Measurements from ENCODE around the gene SERPINE2. TPM values are rescaled to one million over a fixed set of nuclear protein-coding genes. Genes with fewer than 3 reads are reported as not detected.

The SERPINE2 gene
- total and polyA plus RNA-seq, 2 donors (not counting 3 experiments of a cell fraction or from before 2014, with no cell fraction given) = 4.0 to 8.8 TPM

GRCh38 chr2:223980397-223980735 is 58.7 kb downstream of the SERPINE2 start:
- dilution Hi-C loops (cut with MboI; ENCODE audit: extremely low pct_ligation_motif_present, low sequenced_read_pairs) = no loop called here
- no peak for DNase-seq (ENCODE audit: low read depth, low spot score)
- Histone ChIP-seq H3K79me2 (ENCODE audit: control insufficient read depth, insufficient read depth, low read length) (no peaks in the 10 kb centered on the region), H3K9me3 (replicated peaks; ENCODE audit: control insufficient read depth, insufficient read depth, low read length) (no peaks in the 10 kb centered on the region), H3K4me1 (ENCODE audit: control insufficient read depth, extremely low read depth, insufficient read depth, low read length) (peaks cover 6% of the 10 kb centered on the region), H3K27me3 (ENCODE audit: control insufficient read depth in 2 of 2, insufficient read depth in 2 of 2, low read length in 2 of 2) (peaks cover 0 to under 1% of the 10 kb centered on the region in 2 experiments), H4K20me1 (replicated peaks; ENCODE audit: control insufficient read depth, extremely low read depth, insufficient read depth, low read length) (no peaks in the 10 kb centered on the region), H3K4me2 (ENCODE audit: insufficient read depth, low read length) (no peak overlapping the region), H3K27ac (ENCODE audit: insufficient read depth, low read depth, low read length) (no peak overlapping the region), H3K9ac (replicated peaks; ENCODE audit: extremely low read depth, insufficient read depth, low read length) (no peak overlapping the region), H3K9me1 (replicated peaks; ENCODE audit: control insufficient read depth, extremely low read depth, insufficient read depth, low read length) (no peaks in the 10 kb centered on the region), H3K36me3 (ENCODE audit: control insufficient read depth in 2 of 2, extremely low read depth in 1 of 2, insufficient read depth in 2 of 2, low read length in 2 of 2) (no peaks in the 10 kb centered on the region), H3K4me3 (replicated peaks in 1 of 3; ENCODE audit: insufficient read depth in 1 of 3, low read depth in 1 of 3, low read length in 3 of 3) (no peak overlapping the region), H2AFZ (ENCODE audit: low read depth, low read length) (no peak overlapping the region)
- intact Hi-C loops (cut with micrococcal nuclease) = no loop called here
- no peak for TF ChIP-seq MYC (IDR thresholded peaks at IDR 0.05; ENCODE audit: low read depth, low read length)
- TF ChIP-seq, protein P1, sequence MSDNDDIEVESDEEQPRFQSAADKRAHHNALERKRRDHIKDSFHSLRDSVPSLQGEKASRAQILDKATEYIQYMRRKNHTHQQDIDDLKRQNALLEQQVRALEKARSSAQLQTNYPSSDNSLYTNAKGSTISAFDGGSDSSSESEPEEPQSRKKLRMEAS (IDR thresholded peaks at IDR 0.05; ENCODE audit: insufficient read depth, insufficient read length) = no peak
- CTCF ChIA-PET = interaction anchor here (0.7 to 2.6 kb wide), 5 partner anchors 8 to 671 kb away, joined by 3 to 15 read pairs (median 7); no protein-coding TSS in a partner anchor
- BruUV-seq (replicated peaks) = no TSS peak
- no peak for FAIRE-seq
- POLR2A ChIA-PET = no interaction called here

GRCh38 chr2:223979730-223980396 is 59.2 kb downstream of the SERPINE2 start:
- no peak for FAIRE-seq
- no peak overlapping the region for H3K4me2 ChIP-seq (ENCODE audit: insufficient read depth, low read length)
- peaks cover 6% of the 10 kb centered on the region for H3K4me1 ChIP-seq (ENCODE audit: control insufficient read depth, extremely low read depth, insufficient read depth, low read length)
- H3K9me3 ChIP-seq (replicated peaks; ENCODE audit: control insufficient read depth, insufficient read depth, low read length) = no peaks in the 10 kb centered on the region
- H3K9me1 ChIP-seq (replicated peaks; ENCODE audit: control insufficient read depth, extremely low read depth, insufficient read depth, low read length) = no peaks in the 10 kb centered on the region
- H4K20me1 ChIP-seq (replicated peaks; ENCODE audit: control insufficient read depth, extremely low read depth, insufficient read depth, low read length) = no peaks in the 10 kb centered on the region
- intact Hi-C loops (cut with micrococcal nuclease) (loop anchor here (5.0 kb wide), 1 partner anchor 1762 kb away; no protein-coding TSS in a partner anchor), dilution Hi-C loops (cut with MboI; ENCODE audit: extremely low pct_ligation_motif_present, low sequenced_read_pairs) (no loop called here)
- TF ChIP-seq GATA2 (IDR thresholded peaks at IDR 0.05; ENCODE audit: insufficient read depth, insufficient read length, low read depth, low read length) = no peak
- no peak for TF ChIP-seq CTCF (IDR thresholded peaks at IDR 0.05; ENCODE audit: extremely low read depth in 1 of 2, insufficient read depth in 1 of 2, low read depth in 1 of 2, low read length in 2 of 2)
- no peak for TF ChIP-seq JUN (IDR thresholded peaks at IDR 0.05; ENCODE audit: borderline replicate concordance, insufficient read depth, insufficient read length, low read depth)
- TF ChIP-seq, protein P1 (IDR thresholded peaks at IDR 0.05; ENCODE audit: insufficient read depth, insufficient read length) = no peak
- TF ChIP-seq POLR2AphosphoS5 (IDR thresholded peaks at IDR 0.05; ENCODE audit: insufficient read depth, low read depth, low read length) = no peak
- no peak for TF ChIP-seq FOS (IDR thresholded peaks at IDR 0.05; ENCODE audit: borderline replicate concordance, insufficient read depth, low read length)
- TF ChIP-seq POLR2A (IDR thresholded peaks at IDR 0.05; ENCODE audit: low read depth, low read length) = no peak
- no peak for TF ChIP-seq EZH2 (IDR thresholded peaks at IDR 0.05; ENCODE audit: borderline replicate concordance, low read depth, low read length, severe bottlenecking)
- TF ChIP-seq MYC (IDR thresholded peaks at IDR 0.05; ENCODE audit: low read depth, low read length) = no peak
- no peaks in the 10 kb centered on the region for H3K27me3 ChIP-seq (ENCODE audit: control insufficient read depth in 2 of 2, insufficient read depth in 2 of 2, low read length in 2 of 2)
- POLR2A ChIA-PET = no interaction called here
- H3K9ac ChIP-seq (replicated peaks; ENCODE audit: extremely low read depth, insufficient read depth, low read length) = no peak overlapping the region
- H3K27ac ChIP-seq (ENCODE audit: insufficient read depth, low read depth, low read length) = no peak overlapping the region
- no peak for DNase-seq (ENCODE audit: low read depth, low spot score)
- H2AFZ ChIP-seq (ENCODE audit: low read depth, low read length) = no peak overlapping the region
- H3K4me3 ChIP-seq (replicated peaks in 1 of 3; ENCODE audit: insufficient read depth in 1 of 3, low read depth in 1 of 3, low read length in 3 of 3) = no peak overlapping the region
- H3K79me2 ChIP-seq (ENCODE audit: control insufficient read depth, insufficient read depth, low read length) = no peaks in the 10 kb centered on the region
- CTCF ChIA-PET = interaction anchor here (0.7 to 2.6 kb wide), 5 partner anchors 9 to 671 kb away, joined by 3 to 15 read pairs (median 7); no protein-coding TSS in a partner anchor
- BruUV-seq (replicated peaks) = no TSS peak
- H3K36me3 ChIP-seq (ENCODE audit: control insufficient read depth in 2 of 2, extremely low read depth in 1 of 2, insufficient read depth in 2 of 2, low read length in 2 of 2) = no peaks in the 10 kb centered on the region

All from endothelial cell of umbilical vein (primary cell).